HCT116 (cell line): Measurements from ENCODE around the gene ISG20. TPM values are rescaled to one million over a fixed set of nuclear protein-coding genes. Genes with fewer than 3 reads are reported as not detected.

Source experiments
- ATAC-seq: fragments of 200-7000 bp; cut with Tn5 transposase; 2 replicates; pipeline ENCODE4 v1.9.1; 2020; ENCODE audit warnings: mild to moderate bottlenecking, moderate library complexity
- BruUV-seq: library from RNA; stranded (reverse); fragments of 400-500 nt; replicated peaks from 2 replicates; lab custom pipeline; 2021; lab: Mats Ljungman, UMichigan
- CTCF ChIA-PET: fragments of 300-600 bp; sonication (Branson Sonifier 250); formaldehyde crosslinking; loops from one replicate; lab custom pipeline; 2021; ENCODE audit warnings: antibody characterized with exemption; lab: Charles Lee
- POLR2A ChIA-PET: fragments of 300-600, 350-600 bp; sonication (Branson Sonifier 250); formaldehyde crosslinking; loops from one replicate; lab custom pipeline; 2021; ENCODE audit warnings: antibody characterized with exemption; lab: Charles Lee
- RAD21 ChIA-PET, 2 experiments: fragments of 300-600 bp; sonication (Branson Sonifier 250); formaldehyde crosslinking; loops; one replicate each; lab custom pipeline; 2023; ENCODE audit warnings: low total read pairs in 2 of 2; ENCODE audit not compliant: uncharacterized antibody in 2 of 2, unreplicated experiment in 2 of 2, low non-redundant PET in 1 of 2; lab: Charles Lee
- DNase-seq: peaks from one replicate; pipeline ENCODE4 v3.0.0-alpha.2; 2010; ENCODE audit warnings: low read depth, low spot score
- H2AFZ ChIP-seq: fragments of 200-600 bp; shearing (Covaris generic), sonication (generic); 2 replicates; pipeline ENCODE4 v1.6.1; 2017; ENCODE audit warnings: low read depth, mixed run types, mixed read lengths, antibody characterized with exemption, low read length; ENCODE audit not compliant: poor library complexity, severe bottlenecking
- H3K27ac ChIP-seq: 2 replicates; pipeline ENCODE4 v1.5.1; 2012; ENCODE audit warnings: low read depth, low read length
- H3K27me3 ChIP-seq: fragments of 200-600 bp; sonication (generic); 2 replicates; pipeline ENCODE4 v1.6.1; 2016; ENCODE audit warnings: mixed run types, low read length, mixed read lengths; ENCODE audit not compliant: insufficient read depth
- H3K36me3 ChIP-seq, 2 experiments: fragments of 200-500 bp in 1 of 2; fragments of 200-600 bp in 1 of 2; sonication (Bioruptor generic) in 1 of 2; sonication (generic) in 1 of 2; 2 replicates each; pipeline versions ENCODE4 v1.5.1 to v1.6.1; 2014 to 2016; ENCODE audit warnings: low read length in 2 of 2, inconsistent platforms in 1 of 2, mixed read lengths in 1 of 2, mixed run types in 1 of 2; ENCODE audit not compliant: insufficient read depth in 2 of 2, control insufficient read depth in 1 of 2
- H3K4me1 ChIP-seq, 2 experiments: fragments of 200-600 bp in 1 of 2; sonication (generic) in 1 of 2; 2 replicates each; pipeline versions ENCODE4 v1.5.1 to v1.6.1; 2012 to 2017; ENCODE audit warnings: low read length in 2 of 2, inconsistent platforms in 1 of 2, mild to moderate bottlenecking in 1 of 2, mixed read lengths in 1 of 2, mixed run types in 1 of 2, moderate library complexity in 1 of 2; ENCODE audit not compliant: insufficient read depth in 2 of 2, control insufficient read depth in 1 of 2
- H3K4me2 ChIP-seq: fragments of 200-600 bp; sonication (generic); 2 replicates; pipeline ENCODE4 v1.6.1; 2017; ENCODE audit warnings: mixed run types, low read length, mixed read lengths
- H3K4me3 ChIP-seq, 2 experiments: fragments of 200-600 bp in 1 of 2; sonication (generic) in 1 of 2; replicated peaks in 1 of 2; 2 replicates each; pipeline ENCODE4 v1.5.1; 2011 to 2016; ENCODE audit warnings: low read length in 2 of 2, control low read depth in 1 of 2, low read depth in 1 of 2, mild to moderate bottlenecking in 1 of 2, mixed read lengths in 1 of 2, mixed run types in 1 of 2
- H3K79me2 ChIP-seq: fragments of 200-600 bp; sonication (generic); 2 replicates; pipeline ENCODE4 v1.6.1; 2017; ENCODE audit warnings: mild to moderate bottlenecking, mixed run types, low read length, moderate library complexity, mixed read lengths; ENCODE audit not compliant: insufficient read depth
- H3K9ac ChIP-seq: fragments of 200-600 bp; sonication (generic); 2 replicates; pipeline ENCODE4 v1.6.1; 2016; ENCODE audit warnings: low read length, mixed read lengths
- H3K9me2 ChIP-seq: fragments of 200-600 bp; sonication (generic), shearing (Covaris generic); 2 replicates; pipeline ENCODE4 v1.6.1; 2017; ENCODE audit warnings: mixed run types, mild to moderate bottlenecking, moderate library complexity; ENCODE audit not compliant: insufficient read depth
- H3K9me3 ChIP-seq, 2 experiments: fragments of 200-500 bp in 1 of 2; fragments of 200-600 bp in 1 of 2; sonication (Bioruptor generic) in 1 of 2; sonication (generic) in 1 of 2; 2 replicates each; pipeline ENCODE4 v1.6.1; 2014 to 2017; ENCODE audit warnings: low read length in 2 of 2, mixed read lengths in 2 of 2, inconsistent platforms in 1 of 2, low read depth in 1 of 2, mild to moderate bottlenecking in 1 of 2, mixed run types in 1 of 2, moderate library complexity in 1 of 2; ENCODE audit not compliant: control insufficient read depth in 1 of 2, insufficient read depth in 1 of 2
- H4K20me1 ChIP-seq: fragments of 200-600 bp; sonication (generic), shearing (Covaris generic); 2 replicates; pipeline ENCODE4 v1.6.1; 2017; ENCODE audit warnings: mixed run types, mild to moderate bottlenecking, moderate library complexity; ENCODE audit not compliant: insufficient read depth
- ATF3 ChIP-seq: IDR thresholded peaks from 2 replicates; pipeline ENCODE4 v1.6.1; 2012
- CBX3 ChIP-seq: IDR thresholded peaks from 2 replicates; pipeline ENCODE4 v1.6.1; 2012; ENCODE audit warnings: low read depth
- CTCF ChIP-seq, 3 experiments: fragments of 200-600 bp in 1 of 3; sonication (generic) in 1 of 3; IDR thresholded peaks in 2 of 3; conservative IDR thresholded peaks in 1 of 3; 2 replicates each; pipeline ENCODE4 v1.5.1; 2012 to 2017; ENCODE audit warnings: low read depth in 2 of 3, low read length in 2 of 3, antibody characterized with exemption in 1 of 3, borderline replicate concordance in 1 of 3, control low read depth in 1 of 3, mild to moderate bottlenecking in 1 of 3, mixed read lengths in 1 of 3, mixed run types in 1 of 3, moderate library complexity in 1 of 3; ENCODE audit not compliant: insufficient read depth in 1 of 3
- EZH2 ChIP-seq: fragments of 200-600 bp; sonication (generic); IDR thresholded peaks from 2 replicates; pipeline ENCODE4 v1.6.1; 2017; ENCODE audit warnings: antibody characterized with exemption, mixed run types
- EZH2phosphoT487 ChIP-seq: fragments of 200-600 bp; IDR thresholded peaks from 2 replicates; pipeline ENCODE4 v1.6.1; 2018; ENCODE audit warnings: antibody characterized with exemption, borderline replicate concordance
- FOSL1 ChIP-seq: IDR thresholded peaks from 2 replicates; pipeline ENCODE4 v1.6.1; 2012; ENCODE audit warnings: low read depth
- POLR2A ChIP-seq: IDR thresholded peaks from 2 replicates; pipeline ENCODE4 v1.7.0; 2011; ENCODE audit warnings: borderline replicate concordance; ENCODE audit not compliant: insufficient read depth, insufficient read length; ENCODE audit errors: extremely low read depth
- POLR2AphosphoS5 ChIP-seq: IDR thresholded peaks from 2 replicates; pipeline ENCODE4 v1.6.1; 2011; ENCODE audit warnings: mild to moderate bottlenecking, low read depth, low read length, moderate library complexity
- REST ChIP-seq: IDR thresholded peaks from 2 replicates; pipeline ENCODE4 v1.6.1; 2012; ENCODE audit warnings: low read depth
- SIN3A ChIP-seq: IDR thresholded peaks from 2 replicates; pipeline ENCODE4 v1.6.1; 2012; ENCODE audit warnings: low read depth
- SRF ChIP-seq: IDR thresholded peaks from 2 replicates; pipeline ENCODE4 v1.6.1; 2012; ENCODE audit warnings: low read depth
- TCF7L2 ChIP-seq: IDR thresholded peaks from 2 replicates; pipeline ENCODE4 v1.7.0; 2011; ENCODE audit warnings: borderline replicate concordance, inconsistent platforms; ENCODE audit not compliant: insufficient read depth, insufficient read length; ENCODE audit errors: extremely low read depth
- YY1 ChIP-seq: IDR thresholded peaks from 2 replicates; pipeline ENCODE4 v1.6.1; 2011; ENCODE audit warnings: low read length, low read depth, moderate library complexity, mild to moderate bottlenecking; ENCODE audit not compliant: insufficient replicate concordance; ENCODE audit errors: extremely low read depth
- ZBTB33 ChIP-seq: IDR thresholded peaks from 2 replicates; pipeline ENCODE4 v1.6.1; 2011; ENCODE audit warnings: mild to moderate bottlenecking, low read length, moderate library complexity; ENCODE audit not compliant: insufficient replicate concordance; ENCODE audit errors: extremely low read depth
- ZNF274 ChIP-seq: fragments of 200-500 bp; sonication (Bioruptor generic); IDR thresholded peaks from 2 replicates; pipeline ENCODE4 v1.6.1; 2014; ENCODE audit warnings: mild to moderate bottlenecking, low read depth, low read length, inconsistent platforms
- intact Hi-C: fragments of 100-400 bp; cut with micrococcal nuclease; formaldehyde crosslinking; loops from 2 replicates; pipeline ENCODE4 v1.10.0; 2022
- total RNA-seq: library from RNA; stranded (reverse); gene quantifications from one replicate; pipeline ENCODE4 v1.2.1, GENCODE V29; 2021; ENCODE audit not compliant: unreplicated experiment

ISG20 gene
- total RNA-seq, 1 experiment from 2014 or later = 11.0 TPM

- intact Hi-C loops = loop anchor here (10.0 kb wide), 1 partner anchor 354 kb away; no protein-coding TSS in a partner anchor
- Histone ChIP-seq H3K4me1 (peaks cover 6 to 17% of the 10 kb centered on the region in 2 experiments; a peak in 3 of 4 replicates), H3K4me2 (no peak overlapping the region), H3K27me3 (no peaks in the 10 kb centered on the region), H2AFZ (no peak overlapping the region), H3K27ac (no peak overlapping the region), H3K4me3 (no peak overlapping the region), H3K36me3 (no peaks in the 10 kb centered on the region), H3K9me2 (no peaks in the 10 kb centered on the region), H3K9ac (no peak overlapping the region), H3K9me3 (no peaks in the 10 kb centered on the region), H3K79me2 (no peaks in the 10 kb centered on the region), H4K20me1 (no peaks in the 10 kb centered on the region)
- POLR2A ChIA-PET = no interaction called here
- TF ChIP-seq EZH2phosphoT487 = no peak
- no peak for TF ChIP-seq ZBTB33
- TF ChIP-seq POLR2AphosphoS5 = no peak
- TF ChIP-seq POLR2A = no peak
- no peak for TF ChIP-seq REST
- TF ChIP-seq ZNF274 = no peak
- no peak for TF ChIP-seq YY1
- no peak for TF ChIP-seq EZH2
- TF ChIP-seq ATF3 = no peak
- no peak for TF ChIP-seq CTCF (IDR thresholded peaks at IDR 0.05 in 2 of 3, conservative IDR thresholded peaks at IDR 0.05 in 1 of 3; ENCODE audit: borderline replicate concordance in 1 of 3, insufficient read depth in 1 of 3, low read depth in 2 of 3, low read length in 2 of 3)
- TF ChIP-seq CBX3 = no peak
- no peak for TF ChIP-seq FOSL1
- no peak for TF ChIP-seq SRF
- no peak for TF ChIP-seq TCF7L2
- no peak for TF ChIP-seq SIN3A
- DNase-seq (no peak), ATAC-seq (no peak)
- CTCF ChIA-PET = interaction anchor here (7.1 kb wide), 1 partner anchor 174 kb away, joined by 82 read pairs; no protein-coding TSS in a partner anchor
- no TSS peak for BruUV-seq
- RAD21 ChIA-PET = no interaction called here
Measured at GRCh38 chr15:88661041-88661700, 22.4 kb downstream of the ISG20 start.
